Upper lobe of left lung (tissue), 4 donors: ENCODE measurements around the gene GCG.

Source experiments
- POLR2A ChIP-seq, 4 donors: fragments of 450-650 bp; IDR thresholded peaks; one replicate each; pipeline ENCODE4 v1.5.1; 2016 to 2017; ENCODE audit warnings: antibody characterized with exemption in 4 of 4, mild to moderate bottlenecking in 2 of 4
- TF ChIP-seq, protein P1 (sequence below), 6 experiments: fragments of 450-650 bp in 4 of 6; fragments of 200-600 bp in 2 of 6; sonication (generic) in 2 of 6; IDR thresholded peaks; one replicate each; pipeline ENCODE4 v1.5.1; 2016 to 2019; ENCODE audit warnings: antibody characterized with exemption in 6 of 6

DNA sequence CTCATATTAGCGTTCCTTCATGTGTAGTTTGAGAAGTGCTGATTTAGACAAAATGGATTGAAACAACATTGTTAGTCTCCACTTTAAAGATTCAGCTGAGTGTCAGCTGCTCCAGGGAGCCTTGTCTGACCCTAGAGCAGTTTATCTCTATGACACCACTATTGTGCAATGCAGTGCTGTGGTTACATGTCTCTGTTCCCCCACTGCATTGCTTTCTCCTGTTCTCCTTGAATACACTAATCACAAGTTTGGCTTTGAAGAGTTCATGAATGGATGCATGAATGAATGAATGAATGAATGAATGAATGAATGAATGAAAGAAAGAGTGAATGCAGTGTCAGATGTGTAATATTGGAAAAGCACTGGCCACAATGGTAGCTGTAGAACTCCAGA is 38.3 kb downstream of the GCG start:
- TF ChIP-seq, protein P1, sequence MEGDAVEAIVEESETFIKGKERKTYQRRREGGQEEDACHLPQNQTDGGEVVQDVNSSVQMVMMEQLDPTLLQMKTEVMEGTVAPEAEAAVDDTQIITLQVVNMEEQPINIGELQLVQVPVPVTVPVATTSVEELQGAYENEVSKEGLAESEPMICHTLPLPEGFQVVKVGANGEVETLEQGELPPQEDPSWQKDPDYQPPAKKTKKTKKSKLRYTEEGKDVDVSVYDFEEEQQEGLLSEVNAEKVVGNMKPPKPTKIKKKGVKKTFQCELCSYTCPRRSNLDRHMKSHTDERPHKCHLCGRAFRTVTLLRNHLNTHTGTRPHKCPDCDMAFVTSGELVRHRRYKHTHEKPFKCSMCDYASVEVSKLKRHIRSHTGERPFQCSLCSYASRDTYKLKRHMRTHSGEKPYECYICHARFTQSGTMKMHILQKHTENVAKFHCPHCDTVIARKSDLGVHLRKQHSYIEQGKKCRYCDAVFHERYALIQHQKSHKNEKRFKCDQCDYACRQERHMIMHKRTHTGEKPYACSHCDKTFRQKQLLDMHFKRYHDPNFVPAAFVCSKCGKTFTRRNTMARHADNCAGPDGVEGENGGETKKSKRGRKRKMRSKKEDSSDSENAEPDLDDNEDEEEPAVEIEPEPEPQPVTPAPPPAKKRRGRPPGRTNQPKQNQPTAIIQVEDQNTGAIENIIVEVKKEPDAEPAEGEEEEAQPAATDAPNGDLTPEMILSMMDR (IDR thresholded peaks at IDR 0.05) = no peak
- TF ChIP-seq POLR2A (IDR thresholded peaks at IDR 0.05) = no peak
